GM18858 (cell line): Measurements from ENCODE around the gene KCNH6.

Source experiments
- ATAC-seq: cut with Tn5 transposase; IDR thresholded peaks from one replicate; pipeline ENCODE4 v1.9.1; 2021; ENCODE audit not compliant: unreplicated experiment

Gene KCNH6

GRCh38 chr17:63511331-63511730 is 11.8 kb upstream of the KCNH6 start:
- no peak for ATAC-seq

- no peak for ATAC-seq
Observed at GRCh38 chr17:63512388-63512787, 10.8 kb upstream of the KCNH6 start.

GRCh38 chr17:63512896-63513644 is 10.1 kb upstream of the KCNH6 start:
- ATAC-seq, result no peak

GRCh38 chr17:63514477-63514876 is 8.7 kb upstream of the KCNH6 start:
- ATAC-seq, result no peak

- no peak for ATAC-seq
Observed at GRCh38 chr17:63514974-63515373, 8.2 kb upstream of the KCNH6 start.

GRCh38 chr17:63515426-63515825 is 7.7 kb upstream of the KCNH6 start:
- no peak for ATAC-seq

- no peak for ATAC-seq
Observed at GRCh38 chr17:63516910-63517824, 6.0 kb upstream of the KCNH6 start.

- no peak for ATAC-seq
Observed at GRCh38 chr17:63517825-63518534, 5.2 kb upstream of the KCNH6 start.

GRCh38 chr17:63519116-63519881 is 3.9 kb upstream of the KCNH6 start:
- no peak for ATAC-seq

GRCh38 chr17:63519972-63520882 is 2.9 kb upstream of the KCNH6 start:
- no peak for ATAC-seq

- no peak for ATAC-seq
Observed at GRCh38 chr17:63524051-63524450, 893 bp downstream of the KCNH6 start.

GRCh38 chr17:63525190-63525946 is 2.2 kb downstream of the KCNH6 start:
- ATAC-seq, result no peak

GRCh38 chr17:63526861-63527260 is 3.7 kb downstream of the KCNH6 start:
- ATAC-seq, result no peak

GRCh38 chr17:63528183-63528582 is 5.0 kb downstream of the KCNH6 start:
- ATAC-seq, result no peak

GRCh38 chr17:63529711-63530556 is 6.8 kb downstream of the KCNH6 start:
- no peak for ATAC-seq

GRCh38 chr17:63530557-63531021 is 7.4 kb downstream of the KCNH6 start:
- ATAC-seq, result no peak

- no peak for ATAC-seq
Observed at GRCh38 chr17:63531022-63531965, 8.1 kb downstream of the KCNH6 start.
